Measurements from ENCODE around the gene COL25A1. TPM values are rescaled to one million over a fixed set of nuclear protein-coding genes. Genes with fewer than 3 reads are reported as not detected.

The COL25A1 gene
- total RNA-seq, 1 experiment from 2014 or later, result 4.2 TPM

DNA sequence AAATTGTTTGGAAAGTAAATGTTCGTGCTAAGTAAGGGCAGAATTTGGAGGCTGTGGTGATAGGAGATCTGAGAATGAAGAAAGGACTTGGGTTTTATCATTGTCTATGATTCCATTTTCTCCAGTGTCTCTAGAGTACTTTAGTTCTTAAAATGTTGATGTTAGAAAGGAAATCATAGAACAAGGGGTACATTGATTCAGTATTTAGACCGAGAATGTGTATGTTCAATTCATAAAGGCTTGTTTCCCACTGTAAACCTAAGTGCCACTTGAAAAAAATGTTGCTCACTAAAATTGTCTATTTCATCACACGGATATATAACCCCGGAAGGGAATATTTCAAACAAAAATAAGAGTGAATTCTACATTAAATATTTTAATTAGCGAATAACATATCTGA, 380.3 kb downstream of the COL25A1 start:
- no peak overlapping the region for H3K4me3 Mint-ChIP-seq
- no peaks in the 10 kb centered on the region for H3K9me3 Mint-ChIP-seq
- no peaks in the 10 kb centered on the region for H3K23me2 ChIP-seq (ENCODE audit: insufficient read length, low read depth, low read length, poor library complexity, severe bottlenecking)
- H3K23ac ChIP-seq (ENCODE audit: insufficient read length, low read depth, low read length), result no peak overlapping the region
- no peak overlapping the region for H3K18ac ChIP-seq (ENCODE audit: insufficient read length, low read depth, low read length)
- no peak overlapping the region for H2AFZ ChIP-seq (ENCODE audit: low read length)
- peaks cover 10 to 13% of the 10 kb centered on the region in 2 experiments for H3K4me1 Mint-ChIP-seq
- no peak overlapping the region for H4K8ac ChIP-seq (replicated peaks; ENCODE audit: insufficient read length, low read depth, low read length)
- no peak overlapping the region for H2BK15ac ChIP-seq (ENCODE audit: low read depth, low read length)
- no peaks in the 10 kb centered on the region for H4K20me1 ChIP-seq (ENCODE audit: control insufficient read depth, insufficient read depth, insufficient read length)
- H2BK12ac ChIP-seq (ENCODE audit: insufficient read length, low read depth, low read length), result no peak overlapping the region
- H3K4ac ChIP-seq (ENCODE audit: low read depth, low read length), result no peak overlapping the region
- WGBS (ENCODE audit: extremely low coverage, insufficient read length, low lambda C conversion rate), result no CpG with 5 or more reads among the region's 5 CpGs
- H3K27me3 ChIP-seq (ENCODE audit: insufficient read depth, low read length), result no peaks in the 10 kb centered on the region
- no peak for DNase-seq
- no peak overlapping the region for H2AK5ac ChIP-seq (ENCODE audit: insufficient read length, low read length)
- H3K4me2 ChIP-seq (ENCODE audit: insufficient read depth, insufficient read length, low read length), result no peak overlapping the region
- no peak overlapping the region for H3T11ph ChIP-seq (ENCODE audit: low read length)
- H3K36me3 Mint-ChIP-seq (ENCODE audit: insufficient read depth in 1 of 3, low read depth in 3 of 3), result no peaks in the 10 kb centered on the region
- no peaks in the 10 kb centered on the region for H3K9me3 ChIP-seq (ENCODE audit: control insufficient read depth, low read depth, low read length)
- H3K4me1 ChIP-seq (ENCODE audit: insufficient read depth, low read length), result no peaks in the 10 kb centered on the region; the same call in 1 of the 2 replicates
- no peaks in the 10 kb centered on the region for H3K79me1 ChIP-seq (ENCODE audit: insufficient read depth, low read depth, low read length, poor library complexity, severe bottlenecking)
- H2BK5ac ChIP-seq (ENCODE audit: insufficient read length, low read length), result no peak overlapping the region
- no peak overlapping the region for H4K5ac ChIP-seq (ENCODE audit: insufficient read length, low read depth, low read length)
- no peak for TF ChIP-seq CTCF (conservative IDR thresholded peaks at IDR 0.05)
- no peak overlapping the region for H3K14ac ChIP-seq (ENCODE audit: insufficient read depth, low read length)
- no peak overlapping the region for H3K27ac Mint-ChIP-seq
- no peak overlapping the region for H2BK120ac ChIP-seq (ENCODE audit: low read depth, low read length, poor library complexity, severe bottlenecking)
- H3K79me2 ChIP-seq (ENCODE audit: insufficient read depth, low read length), result no peaks in the 10 kb centered on the region
- H2BK20ac ChIP-seq (ENCODE audit: low read depth, low read length, poor library complexity, severe bottlenecking), result no peak overlapping the region
- H3K9ac ChIP-seq (ENCODE audit: extremely low read depth, insufficient read length, low read length), result no peak overlapping the region
- H3K27ac ChIP-seq (ENCODE audit: insufficient read length, low read depth, low read length), result no peak overlapping the region
- H3K27me3 Mint-ChIP-seq (ENCODE audit: low read depth), result no peaks in the 10 kb centered on the region
- no peak overlapping the region for H3K56ac ChIP-seq (ENCODE audit: insufficient read length, low read depth, low read length)
- no peak overlapping the region for H4K91ac ChIP-seq (ENCODE audit: insufficient read length, low read depth, low read length)
